Upper lobe of left lung (tissue), 4 donors: ENCODE data around the gene PAK4.

Experiments used
- CTCF ChIP-seq, 6 experiments: fragments of 450-650 bp in 4 of 6; fragments of 200-600 bp in 2 of 6; sonication (generic) in 2 of 6; IDR thresholded peaks; one replicate each; pipeline ENCODE4 v1.5.1; 2016 to 2019; ENCODE audit warnings: antibody characterized with exemption in 6 of 6
- EP300 ChIP-seq, 4 donors: sonication (generic); formaldehyde crosslinking; IDR thresholded peaks; one replicate each; pipeline ENCODE4 v1.5.1; 2017; ENCODE audit warnings: antibody characterized with exemption in 4 of 4, control low read depth in 2 of 4
- POLR2A ChIP-seq, 4 donors: fragments of 450-650 bp; IDR thresholded peaks; one replicate each; pipeline ENCODE4 v1.5.1; 2016 to 2017; ENCODE audit warnings: antibody characterized with exemption in 4 of 4, mild to moderate bottlenecking in 2 of 4

- TF ChIP-seq EP300 (IDR thresholded peaks at IDR 0.05) (no peak), CTCF (IDR thresholded peaks at IDR 0.05) (no peak), POLR2A (IDR thresholded peaks at IDR 0.05) (no peak)
These were observed 11.5 kb downstream of the PAK4 start for GRCh38 chr19:39137131-39137530.
